ENCODE results near the gene SNHG17. TPM values are rescaled to one million over a fixed set of nuclear protein-coding genes. Genes with fewer than 3 reads are reported as not detected.
"Not testable (repeated sequence)": the region's sequence is repeated elsewhere in the genome, so short reads cannot be mapped to it uniquely, and the experiment has no call there.

SNHG17 gene
- total RNA-seq, 1 experiment from 2014 or later, result 27.3 TPM

- Histone ChIP-seq H3K4me1 (ENCODE audit: low read length) (peaks cover 11% of the 10 kb centered on the region), H3K27me3 (ENCODE audit: low read length) (no peaks in the 10 kb centered on the region), H3K4me2 (ENCODE audit: low read depth, low read length, poor library complexity, severe bottlenecking) (no peak overlapping the region), H3K4me3 (ENCODE audit: low read length) (no peak overlapping the region), H3K9me3 (ENCODE audit: low read length) (no peaks in the 10 kb centered on the region), H3K79me2 (ENCODE audit: low read length) (no peaks in the 10 kb centered on the region), H3K9ac (ENCODE audit: low read length) (no peak overlapping the region), H2AFZ (ENCODE audit: low read length) (no peak overlapping the region), H3K36me3 (ENCODE audit: insufficient read depth, low read length) (no peaks in the 10 kb centered on the region), H4K20me1 (ENCODE audit: insufficient read depth, low read depth, low read length) (no peaks in the 10 kb centered on the region), H3K9me2 (replicated peaks; ENCODE audit: insufficient read depth, low read length) (no peaks in the 10 kb centered on the region), H3K27ac (ENCODE audit: low read length) (no peak overlapping the region)
- no peak for DNase-seq
These were observed 31.9 kb upstream of the SNHG17 start for GRCh38 chr20:38466983-38467382.

GRCh38 chr20:38466171-38466570, 31.0 kb upstream of the SNHG17 start:
- peak overlapping the region; percentile 33 for H2AFZ ChIP-seq (ENCODE audit: low read length)
- no peaks in the 10 kb centered on the region for H3K9me2 ChIP-seq (replicated peaks; ENCODE audit: insufficient read depth, low read length)
- H3K79me2 ChIP-seq (ENCODE audit: low read length), result no peaks in the 10 kb centered on the region
- H3K4me2 ChIP-seq (ENCODE audit: low read depth, low read length, poor library complexity, severe bottlenecking), result no peak overlapping the region
- H3K4me3 ChIP-seq (ENCODE audit: low read length), result no peak overlapping the region
- DNase-seq, result no peak
- no peak overlapping the region for H3K9ac ChIP-seq (ENCODE audit: low read length)
- H3K36me3 ChIP-seq (ENCODE audit: insufficient read depth, low read length), result no peaks in the 10 kb centered on the region
- H3K27ac ChIP-seq (ENCODE audit: low read length), result no peak overlapping the region
- peaks cover 3% of the 10 kb centered on the region for H3K4me1 ChIP-seq (ENCODE audit: low read length)
- H3K27me3 ChIP-seq (ENCODE audit: low read length), result no peaks in the 10 kb centered on the region
- no peaks in the 10 kb centered on the region for H3K9me3 ChIP-seq (ENCODE audit: low read length)
- H4K20me1 ChIP-seq (ENCODE audit: insufficient read depth, low read depth, low read length), result no peaks in the 10 kb centered on the region

GRCh38 chr20:38461569-38461968, 26.4 kb upstream of the SNHG17 start:
- not testable (repeated sequence) for H3K36me3 ChIP-seq (ENCODE audit: insufficient read depth, low read length); H3K9me2 ChIP-seq (replicated peaks; ENCODE audit: insufficient read depth, low read length); H3K4me3 ChIP-seq (ENCODE audit: low read length); H2AFZ ChIP-seq (ENCODE audit: low read length); H3K79me2 ChIP-seq (ENCODE audit: low read length); H3K4me2 ChIP-seq (ENCODE audit: low read depth, low read length, poor library complexity, severe bottlenecking); H3K4me1 ChIP-seq (ENCODE audit: low read length); H3K9ac ChIP-seq (ENCODE audit: low read length); H3K9me3 ChIP-seq (ENCODE audit: low read length); H4K20me1 ChIP-seq (ENCODE audit: insufficient read depth, low read depth, low read length); H3K27ac ChIP-seq (ENCODE audit: low read length); DNase-seq; H3K27me3 ChIP-seq (ENCODE audit: low read length)

- not testable (repeated sequence) for H3K27ac ChIP-seq (ENCODE audit: low read length); H3K4me3 ChIP-seq (ENCODE audit: low read length); H3K9me2 ChIP-seq (replicated peaks; ENCODE audit: insufficient read depth, low read length); H4K20me1 ChIP-seq (ENCODE audit: insufficient read depth, low read depth, low read length); H2AFZ ChIP-seq (ENCODE audit: low read length); H3K4me1 ChIP-seq (ENCODE audit: low read length); H3K79me2 ChIP-seq (ENCODE audit: low read length); H3K9me3 ChIP-seq (ENCODE audit: low read length); H3K36me3 ChIP-seq (ENCODE audit: insufficient read depth, low read length); H3K9ac ChIP-seq (ENCODE audit: low read length); DNase-seq; H3K4me2 ChIP-seq (ENCODE audit: low read depth, low read length, poor library complexity, severe bottlenecking); H3K27me3 ChIP-seq (ENCODE audit: low read length)
These were observed 26.0 kb upstream of the SNHG17 start for GRCh38 chr20:38461167-38461566.

- not testable (repeated sequence) for H3K9ac ChIP-seq (ENCODE audit: low read length); H3K36me3 ChIP-seq (ENCODE audit: insufficient read depth, low read length); DNase-seq; H2AFZ ChIP-seq (ENCODE audit: low read length); H3K9me2 ChIP-seq (replicated peaks; ENCODE audit: insufficient read depth, low read length); H3K4me3 ChIP-seq (ENCODE audit: low read length); H3K27me3 ChIP-seq (ENCODE audit: low read length); H3K79me2 ChIP-seq (ENCODE audit: low read length); H4K20me1 ChIP-seq (ENCODE audit: insufficient read depth, low read depth, low read length); H3K4me1 ChIP-seq (ENCODE audit: low read length); H3K27ac ChIP-seq (ENCODE audit: low read length); H3K4me2 ChIP-seq (ENCODE audit: low read depth, low read length, poor library complexity, severe bottlenecking); H3K9me3 ChIP-seq (ENCODE audit: low read length)
These were observed 25.5 kb upstream of the SNHG17 start for GRCh38 chr20:38460631-38461030.

- H3K36me3 ChIP-seq (ENCODE audit: insufficient read depth, low read length), result no peaks in the 10 kb centered on the region
- no peaks in the 10 kb centered on the region for H3K79me2 ChIP-seq (ENCODE audit: low read length)
- H3K9me2 ChIP-seq (replicated peaks; ENCODE audit: insufficient read depth, low read length), result no peaks in the 10 kb centered on the region
- H4K20me1 ChIP-seq (ENCODE audit: insufficient read depth, low read depth, low read length), result no peaks in the 10 kb centered on the region
- no peaks in the 10 kb centered on the region for H3K9me3 ChIP-seq (ENCODE audit: low read length)
- peaks cover 13% of the 10 kb centered on the region for H3K4me1 ChIP-seq (ENCODE audit: low read length)
- no peak overlapping the region for H3K27ac ChIP-seq (ENCODE audit: low read length)
- H3K4me3 ChIP-seq (ENCODE audit: low read length), result no peak overlapping the region
- no peak overlapping the region for H3K9ac ChIP-seq (ENCODE audit: low read length)
- no peaks in the 10 kb centered on the region for H3K27me3 ChIP-seq (ENCODE audit: low read length)
- no peak overlapping the region for H3K4me2 ChIP-seq (ENCODE audit: low read depth, low read length, poor library complexity, severe bottlenecking)
- DNase-seq, result no peak
- no peak overlapping the region for H2AFZ ChIP-seq (ENCODE audit: low read length)
These were observed 25.0 kb upstream of the SNHG17 start for GRCh38 chr20:38460040-38460623.

- Histone ChIP-seq H3K36me3 (ENCODE audit: insufficient read depth, low read length) (no peaks in the 10 kb centered on the region), H2AFZ (ENCODE audit: low read length) (no peak overlapping the region), H3K9me2 (replicated peaks; ENCODE audit: insufficient read depth, low read length) (no peaks in the 10 kb centered on the region), H3K4me3 (ENCODE audit: low read length) (no peak overlapping the region), H3K27ac (ENCODE audit: low read length) (no peak overlapping the region), H3K4me1 (ENCODE audit: low read length) (peaks cover 32% of the 10 kb centered on the region), H3K27me3 (ENCODE audit: low read length) (no peaks in the 10 kb centered on the region), H3K4me2 (ENCODE audit: low read depth, low read length, poor library complexity, severe bottlenecking) (no peak overlapping the region), H4K20me1 (ENCODE audit: insufficient read depth, low read depth, low read length) (no peaks in the 10 kb centered on the region), H3K79me2 (ENCODE audit: low read length) (no peaks in the 10 kb centered on the region), H3K9ac (ENCODE audit: low read length) (no peak overlapping the region), H3K9me3 (ENCODE audit: low read length) (no peaks in the 10 kb centered on the region)
- no peak for DNase-seq
These were observed 23.2 kb upstream of the SNHG17 start for GRCh38 chr20:38458314-38458713.

GRCh38 chr20:38454556-38455473, 19.7 kb upstream of the SNHG17 start:
- H3K4me1 ChIP-seq (ENCODE audit: low read length), result peaks cover 47% of the 10 kb centered on the region

More at GRCh38 chr20:38454556-38455473, 19.7 kb upstream of the SNHG17 start:
- Histone ChIP-seq H3K4me3 (ENCODE audit: low read length) (no peak overlapping the region), H4K20me1 (ENCODE audit: insufficient read depth, low read depth, low read length) (no peaks in the 10 kb centered on the region), H3K9me2 (replicated peaks; ENCODE audit: insufficient read depth, low read length) (no peaks in the 10 kb centered on the region), H3K4me2 (ENCODE audit: low read depth, low read length, poor library complexity, severe bottlenecking) (no peak overlapping the region), H3K27ac (ENCODE audit: low read length) (peak overlapping the region; percentile 94), H3K9me3 (ENCODE audit: low read length) (no peaks in the 10 kb centered on the region), H2AFZ (ENCODE audit: low read length) (no peak overlapping the region), H3K27me3 (ENCODE audit: low read length) (no peaks in the 10 kb centered on the region), H3K79me2 (ENCODE audit: low read length) (no peaks in the 10 kb centered on the region; the same call in 1 of the 2 replicates), H3K36me3 (ENCODE audit: insufficient read depth, low read length) (peaks cover 14% of the 10 kb centered on the region), H3K9ac (ENCODE audit: low read length) (no peak overlapping the region)
- no peak for DNase-seq

Measured in Karpas-422 (cell line).